ENCODE data around the gene KCNN3.

Gene KCNN3

DNA sequence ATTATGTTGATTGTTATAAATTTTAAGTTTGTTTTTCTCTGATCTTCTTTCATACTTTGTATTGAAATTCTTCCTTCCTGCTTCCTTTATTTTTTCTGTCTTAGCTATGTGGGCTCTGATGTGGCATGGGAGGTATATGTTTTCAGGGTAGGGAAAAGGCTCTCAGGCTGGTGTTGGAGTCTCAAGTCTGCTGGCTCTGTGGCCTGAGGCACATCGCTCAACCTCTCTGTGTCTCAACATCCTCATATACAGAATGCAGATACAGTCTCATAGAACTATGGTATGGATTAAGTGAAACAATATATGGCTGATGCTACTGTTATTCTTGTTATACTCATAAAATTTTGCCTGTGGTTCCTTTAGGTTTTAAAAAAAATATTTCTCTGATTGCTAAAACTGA is 105.9 kb downstream of the KCNN3 start:
- Histone ChIP-seq H3K9me3 (ENCODE audit: control insufficient read depth in 2 of 2, low read length in 2 of 2) (no peaks in the 10 kb centered on the region), H3K9ac (ENCODE audit: low read depth in 1 of 2, low read length in 2 of 2) (no peak overlapping the region), H3K36me3 (ENCODE audit: control insufficient read depth in 2 of 2, insufficient read depth in 2 of 2, low read length in 2 of 2) (no peaks in the 10 kb centered on the region), H3K27ac (ENCODE audit: low read depth in 2 of 2, low read length in 2 of 2) (no peak overlapping the region), H3K27me3 (ENCODE audit: control insufficient read depth in 2 of 2, insufficient read depth in 2 of 2, low read length in 2 of 2) (peaks cover 0 to 11% of the 10 kb centered on the region in 2 donors), H3K4me3 (ENCODE audit: low read length in 2 of 2) (no peak overlapping the region), H3K4me1 (ENCODE audit: control insufficient read depth in 2 of 2, insufficient read depth in 2 of 2, low read length in 2 of 2) (peaks cover 3 to 7% of the 10 kb centered on the region in 2 donors)

DNA sequence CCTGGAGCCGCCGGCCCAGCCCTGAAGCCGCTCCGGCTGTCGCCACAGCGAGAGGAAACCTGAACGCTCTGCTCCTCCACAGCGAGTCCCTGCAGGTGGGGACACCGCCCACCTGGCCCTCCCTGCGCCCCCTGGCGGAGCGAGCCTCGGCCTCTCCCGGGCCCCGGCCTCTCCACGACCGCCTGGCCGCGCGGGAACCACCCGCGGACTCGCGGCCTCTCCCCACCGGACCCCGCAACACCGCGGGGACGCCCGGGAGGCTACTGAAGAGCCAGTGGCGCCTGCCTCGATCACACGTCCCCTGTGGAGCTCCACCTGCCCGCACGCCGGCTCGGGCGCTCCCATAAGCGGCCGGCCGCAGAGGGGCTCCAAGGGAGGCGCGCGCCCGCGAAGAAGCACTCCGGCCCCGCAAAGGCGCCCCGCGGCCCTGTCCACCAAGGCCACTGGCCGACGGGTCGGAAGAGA is 109.6 kb downstream of the KCNN3 start:
- Histone ChIP-seq H3K9me3 (ENCODE audit: control insufficient read depth in 2 of 2, low read length in 2 of 2) (no peaks in the 10 kb centered on the region), H3K4me1 (ENCODE audit: control insufficient read depth in 2 of 2, insufficient read depth in 2 of 2, low read length in 2 of 2) (peaks cover 3 to 7% of the 10 kb centered on the region in 2 donors), H3K36me3 (ENCODE audit: control insufficient read depth in 2 of 2, insufficient read depth in 2 of 2, low read length in 2 of 2) (no peaks in the 10 kb centered on the region), H3K9ac (ENCODE audit: low read depth in 1 of 2, low read length in 2 of 2) (peak overlapping the region in 1 of 2 donors; percentile 47), H3K27ac (ENCODE audit: low read depth in 2 of 2, low read length in 2 of 2) (no peak overlapping the region), H3K27me3 (ENCODE audit: control insufficient read depth in 2 of 2, insufficient read depth in 2 of 2, low read length in 2 of 2) (peaks cover 0 to 11% of the 10 kb centered on the region in 2 donors), H3K4me3 (ENCODE audit: low read length in 2 of 2) (peak overlapping the region; percentile 34 to 55)

DNA sequence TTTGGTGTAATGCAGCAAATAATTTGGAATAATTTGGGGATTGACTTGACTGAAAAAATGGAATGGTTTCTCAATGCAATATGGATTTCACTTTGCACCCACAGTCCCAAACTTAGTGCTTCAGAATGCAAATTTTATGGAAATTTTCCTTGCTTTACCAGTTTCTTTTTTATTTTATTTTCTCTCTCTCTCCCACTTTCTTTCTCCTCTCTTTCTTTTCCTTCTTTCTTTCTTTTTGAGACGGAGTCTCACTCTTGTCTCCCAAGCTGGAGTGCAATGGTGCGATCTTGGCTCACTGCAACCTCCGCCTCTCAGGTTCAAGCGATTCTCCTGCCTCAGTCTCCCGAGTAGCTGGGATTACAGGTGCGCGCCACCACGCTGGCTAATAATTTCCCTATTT is 110.3 kb downstream of the KCNN3 start:
- H3K36me3 ChIP-seq (ENCODE audit: control insufficient read depth in 2 of 2, insufficient read depth in 2 of 2, low read length in 2 of 2) = no peaks in the 10 kb centered on the region
- no peak overlapping the region for H3K4me3 ChIP-seq (ENCODE audit: low read length in 2 of 2)
- peaks cover 0 to 11% of the 10 kb centered on the region in 2 donors for H3K27me3 ChIP-seq (ENCODE audit: control insufficient read depth in 2 of 2, insufficient read depth in 2 of 2, low read length in 2 of 2)
- H3K27ac ChIP-seq (ENCODE audit: low read depth in 2 of 2, low read length in 2 of 2) = no peak overlapping the region
- no peaks in the 10 kb centered on the region for H3K9me3 ChIP-seq (ENCODE audit: control insufficient read depth in 2 of 2, low read length in 2 of 2)
- H3K9ac ChIP-seq (ENCODE audit: low read depth in 1 of 2, low read length in 2 of 2) = no peak overlapping the region
- peaks cover 3 to 7% of the 10 kb centered on the region in 2 donors for H3K4me1 ChIP-seq (ENCODE audit: control insufficient read depth in 2 of 2, insufficient read depth in 2 of 2, low read length in 2 of 2)

DNA sequence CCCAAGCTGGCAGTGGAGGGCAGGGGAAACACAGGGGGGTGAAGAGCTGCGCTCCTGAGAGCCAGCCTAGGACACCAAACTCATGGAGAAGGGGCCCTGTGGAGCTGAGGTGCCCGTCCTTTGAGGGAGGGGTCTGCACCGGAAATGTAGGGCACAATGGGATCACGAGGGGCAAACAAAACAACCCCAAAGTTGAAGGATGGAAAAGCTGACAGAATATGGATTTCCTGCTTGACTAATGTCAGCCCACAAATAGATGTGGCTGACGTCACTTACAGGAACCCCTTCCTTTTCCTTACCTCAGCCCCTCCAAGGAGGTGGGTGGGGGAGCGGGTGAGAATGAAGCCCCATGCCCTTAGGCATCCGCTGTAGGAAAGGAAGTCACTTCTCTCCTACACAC is 110.9 kb downstream of the KCNN3 start:
- Histone ChIP-seq H3K9me3 (ENCODE audit: control insufficient read depth in 2 of 2, low read length in 2 of 2) (no peaks in the 10 kb centered on the region), H3K4me3 (ENCODE audit: low read length in 2 of 2) (no peak overlapping the region), H3K36me3 (ENCODE audit: control insufficient read depth in 2 of 2, insufficient read depth in 2 of 2, low read length in 2 of 2) (no peaks in the 10 kb centered on the region), H3K4me1 (ENCODE audit: control insufficient read depth in 2 of 2, insufficient read depth in 2 of 2, low read length in 2 of 2) (peaks cover 3 to 7% of the 10 kb centered on the region in 2 donors), H3K27ac (ENCODE audit: low read depth in 2 of 2, low read length in 2 of 2) (no peak overlapping the region), H3K9ac (ENCODE audit: low read depth in 1 of 2, low read length in 2 of 2) (no peak overlapping the region), H3K27me3 (ENCODE audit: control insufficient read depth in 2 of 2, insufficient read depth in 2 of 2, low read length in 2 of 2) (peaks cover 0 to 11% of the 10 kb centered on the region in 2 donors)

DNA sequence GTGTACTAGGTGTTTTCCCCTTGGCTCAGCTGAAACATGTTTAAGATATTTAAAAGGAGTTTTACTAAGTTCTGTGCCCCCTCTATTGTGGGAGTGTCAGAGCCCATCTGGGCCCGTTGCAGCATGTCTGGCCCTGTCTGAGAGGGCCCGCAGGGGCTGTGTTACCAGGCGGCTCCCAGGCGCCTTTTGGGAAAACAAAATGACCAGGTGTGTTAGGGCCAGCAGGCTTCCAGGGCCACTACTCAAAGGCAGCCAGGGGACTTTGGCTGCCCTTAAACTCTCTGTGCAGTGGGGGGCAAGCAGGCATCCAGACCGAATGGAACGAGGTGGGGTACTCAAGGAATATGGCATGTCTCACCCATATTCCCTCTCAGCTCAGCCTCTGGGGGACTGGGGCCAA is 111.7 kb downstream of the KCNN3 start:
- H3K9ac ChIP-seq (ENCODE audit: low read depth in 1 of 2, low read length in 2 of 2) = no peak overlapping the region
- H3K27ac ChIP-seq (ENCODE audit: low read depth in 2 of 2, low read length in 2 of 2) = no peak overlapping the region
- peaks cover 3 to 7% of the 10 kb centered on the region in 2 donors for H3K4me1 ChIP-seq (ENCODE audit: control insufficient read depth in 2 of 2, insufficient read depth in 2 of 2, low read length in 2 of 2)
- H3K36me3 ChIP-seq (ENCODE audit: control insufficient read depth in 2 of 2, insufficient read depth in 2 of 2, low read length in 2 of 2) = no peaks in the 10 kb centered on the region
- no peaks in the 10 kb centered on the region for H3K9me3 ChIP-seq (ENCODE audit: control insufficient read depth in 2 of 2, low read length in 2 of 2)
- H3K4me3 ChIP-seq (ENCODE audit: low read length in 2 of 2) = no peak overlapping the region
- H3K27me3 ChIP-seq (ENCODE audit: control insufficient read depth in 2 of 2, insufficient read depth in 2 of 2, low read length in 2 of 2) = peaks cover 0 to 10% of the 10 kb centered on the region in 2 donors

GRCh38 chr1:154756793-154757548 is 113.1 kb downstream of the KCNN3 start:
- no peak overlapping the region for H3K4me3 ChIP-seq (ENCODE audit: low read length in 2 of 2)
- no peak overlapping the region for H3K9ac ChIP-seq (ENCODE audit: low read depth in 1 of 2, low read length in 2 of 2)
- H3K27me3 ChIP-seq (ENCODE audit: control insufficient read depth in 2 of 2, insufficient read depth in 2 of 2, low read length in 2 of 2) = peaks cover 0 to 6% of the 10 kb centered on the region in 2 donors
- no peaks in the 10 kb centered on the region for H3K36me3 ChIP-seq (ENCODE audit: control insufficient read depth in 2 of 2, insufficient read depth in 2 of 2, low read length in 2 of 2)
- H3K4me1 ChIP-seq (ENCODE audit: control insufficient read depth in 2 of 2, insufficient read depth in 2 of 2, low read length in 2 of 2) = peaks cover 3 to 7% of the 10 kb centered on the region in 2 donors
- no peaks in the 10 kb centered on the region for H3K9me3 ChIP-seq (ENCODE audit: control insufficient read depth in 2 of 2, low read length in 2 of 2)
- H3K27ac ChIP-seq (ENCODE audit: low read depth in 2 of 2, low read length in 2 of 2) = no peak overlapping the region

DNA sequence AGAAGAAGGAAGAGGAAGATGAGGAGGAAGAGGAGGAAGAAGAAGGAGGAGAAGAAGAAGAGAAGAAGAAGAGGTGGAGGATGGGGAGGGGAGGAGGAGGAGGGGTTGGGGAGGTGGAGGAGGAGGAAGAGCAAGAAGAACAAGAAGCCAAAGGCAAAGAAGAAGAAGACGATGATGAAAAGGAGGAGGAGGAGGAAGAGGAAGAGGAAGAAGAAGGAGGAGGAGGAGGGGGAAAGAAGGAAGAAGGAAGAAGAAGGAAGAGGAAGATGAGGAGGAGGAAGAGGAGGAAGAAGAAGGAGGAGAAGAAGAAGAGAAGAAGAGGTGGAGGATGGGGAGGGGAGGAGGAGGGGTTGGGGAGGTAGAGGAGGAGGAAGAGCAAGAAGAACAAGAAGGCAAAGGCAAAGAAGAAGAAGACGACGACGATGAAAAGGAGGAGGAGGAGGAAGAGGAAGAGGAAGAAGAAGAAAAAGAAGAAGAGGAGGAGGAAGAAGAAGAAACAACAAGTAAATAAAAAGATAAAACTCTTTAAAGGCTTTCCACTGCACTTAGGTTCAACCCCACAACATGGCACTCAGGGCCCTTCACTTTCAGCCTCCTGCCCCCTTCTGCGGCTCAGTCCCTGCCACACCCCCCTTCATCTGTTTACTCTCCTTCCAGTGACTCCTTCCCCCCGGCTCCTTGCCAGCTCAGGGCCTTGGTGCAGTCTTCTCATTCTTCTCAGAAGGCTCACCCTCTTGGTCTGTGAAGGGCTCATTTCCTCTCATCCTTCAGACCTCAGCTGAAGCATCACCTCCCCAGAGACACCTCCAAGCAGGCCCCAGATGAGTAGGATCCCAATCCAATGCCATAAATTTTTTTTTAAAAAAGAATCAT is 114.0 kb downstream of the KCNN3 start:
- H3K9me3 ChIP-seq (ENCODE audit: control insufficient read depth in 2 of 2, low read length in 2 of 2) = no peaks in the 10 kb centered on the region
- no peaks in the 10 kb centered on the region for H3K36me3 ChIP-seq (ENCODE audit: control insufficient read depth in 2 of 2, insufficient read depth in 2 of 2, low read length in 2 of 2)
- H3K4me1 ChIP-seq (ENCODE audit: control insufficient read depth in 2 of 2, insufficient read depth in 2 of 2, low read length in 2 of 2) = peaks cover 3 to 7% of the 10 kb centered on the region in 2 donors
- peaks cover 0 to 6% of the 10 kb centered on the region in 2 donors for H3K27me3 ChIP-seq (ENCODE audit: control insufficient read depth in 2 of 2, insufficient read depth in 2 of 2, low read length in 2 of 2)
- no peak overlapping the region for H3K9ac ChIP-seq (ENCODE audit: low read depth in 1 of 2, low read length in 2 of 2)
- no peak overlapping the region for H3K27ac ChIP-seq (ENCODE audit: low read depth in 2 of 2, low read length in 2 of 2)
- no peak overlapping the region for H3K4me3 ChIP-seq (ENCODE audit: low read length in 2 of 2)

GRCh38 chr1:154753426-154753825 is 116.7 kb downstream of the KCNN3 start:
- H3K9me3 ChIP-seq (ENCODE audit: control insufficient read depth in 2 of 2, low read length in 2 of 2) = no peaks in the 10 kb centered on the region
- H3K4me3 ChIP-seq (ENCODE audit: low read length in 2 of 2) = no peak overlapping the region
- H3K9ac ChIP-seq (ENCODE audit: low read depth in 1 of 2, low read length in 2 of 2) = no peak overlapping the region
- H3K4me1 ChIP-seq (ENCODE audit: control insufficient read depth in 2 of 2, insufficient read depth in 2 of 2, low read length in 2 of 2) = no peaks in the 10 kb centered on the region
- no peaks in the 10 kb centered on the region for H3K36me3 ChIP-seq (ENCODE audit: control insufficient read depth in 2 of 2, insufficient read depth in 2 of 2, low read length in 2 of 2)
- no peak overlapping the region for H3K27ac ChIP-seq (ENCODE audit: low read depth in 2 of 2, low read length in 2 of 2)
- peaks cover 0 to 8% of the 10 kb centered on the region in 2 donors for H3K27me3 ChIP-seq (ENCODE audit: control insufficient read depth in 2 of 2, insufficient read depth in 2 of 2, low read length in 2 of 2)

DNA sequence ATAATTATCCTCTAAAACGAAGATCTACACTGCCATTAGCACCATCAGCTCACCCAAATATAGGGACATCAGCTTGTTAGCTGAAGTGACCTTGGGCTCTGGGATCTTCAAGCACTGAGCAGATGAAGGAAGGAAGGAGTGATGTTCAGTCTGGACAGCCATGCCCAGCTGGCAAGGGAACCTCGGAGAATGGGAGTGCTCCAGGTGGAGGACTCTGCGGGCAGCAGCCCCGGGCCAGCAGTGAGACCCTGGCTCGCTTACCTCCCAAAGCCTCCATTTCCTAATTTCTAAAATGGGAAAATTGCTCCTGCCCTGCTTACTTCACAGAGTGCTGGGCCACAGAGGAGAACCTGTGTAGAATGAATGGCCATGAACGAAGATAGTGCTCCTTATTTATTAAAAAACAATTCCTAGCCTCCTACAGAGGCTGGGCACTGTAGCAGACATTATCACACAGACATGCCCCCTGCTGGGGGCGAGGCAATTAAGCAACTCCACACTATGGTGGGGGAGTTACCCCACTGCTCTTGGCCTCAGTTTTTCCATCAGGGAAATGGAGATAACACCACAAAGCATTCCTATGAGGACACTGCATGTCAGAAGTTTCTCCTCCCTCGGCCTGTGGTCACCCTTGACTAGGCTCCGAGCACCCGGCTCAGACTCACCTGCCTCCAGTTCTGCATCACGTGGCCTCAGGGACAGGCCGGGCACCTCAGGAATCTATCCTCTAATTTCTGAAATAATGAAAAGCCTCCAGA is 117.6 kb downstream of the KCNN3 start:
- no peak overlapping the region for H3K4me3 ChIP-seq (ENCODE audit: low read length in 2 of 2)
- H3K4me1 ChIP-seq (ENCODE audit: control insufficient read depth in 2 of 2, insufficient read depth in 2 of 2, low read length in 2 of 2) = peaks cover 0 to 4% of the 10 kb centered on the region in 2 donors
- H3K9me3 ChIP-seq (ENCODE audit: control insufficient read depth in 2 of 2, low read length in 2 of 2) = no peaks in the 10 kb centered on the region
- no peaks in the 10 kb centered on the region for H3K36me3 ChIP-seq (ENCODE audit: control insufficient read depth in 2 of 2, insufficient read depth in 2 of 2, low read length in 2 of 2)
- peaks cover 0 to 8% of the 10 kb centered on the region in 2 donors for H3K27me3 ChIP-seq (ENCODE audit: control insufficient read depth in 2 of 2, insufficient read depth in 2 of 2, low read length in 2 of 2)
- no peak overlapping the region for H3K9ac ChIP-seq (ENCODE audit: low read depth in 1 of 2, low read length in 2 of 2)
- no peak overlapping the region for H3K27ac ChIP-seq (ENCODE audit: low read depth in 2 of 2, low read length in 2 of 2)
